WTC11 (cell line): ENCODE data around the gene CABP7. TPM values are rescaled to one million over a fixed set of nuclear protein-coding genes. Genes with fewer than 3 reads are reported as not detected.

Experiments used
- ATAC-seq: fragments of 200-7000 bp; cut with Tn5 transposase; 2 replicates; pipeline ENCODE4 v1.10.0; 2021; ENCODE audit warnings: mild to moderate bottlenecking, moderate library complexity
- CTCF ChIA-PET: fragments of 300-600 bp; sonication (Branson Sonifier 250); formaldehyde crosslinking; loops from one replicate; lab custom pipeline; 2021; ENCODE audit warnings: antibody characterized with exemption; lab: Charles Lee
- POLR2A ChIA-PET: fragments of 350-600 bp; sonication (Branson Sonifier 250); formaldehyde crosslinking; loops from one replicate; lab custom pipeline; 2021; ENCODE audit warnings: antibody characterized with exemption; lab: Charles Lee
- DNase-seq: peaks from one replicate; pipeline ENCODE4 v3.0.0; 2021; ENCODE audit warnings: low spot score
- H3K27ac Mint-ChIP-seq: 2 replicates; pipeline ENCODE4 v1.8.0; 2021; ENCODE audit warnings: mixed read lengths
- H3K27me3 Mint-ChIP-seq: 2 replicates; pipeline ENCODE4 v1.8.0; 2021; ENCODE audit warnings: low read depth, mild to moderate bottlenecking, moderate library complexity, mixed read lengths
- H3K36me3 Mint-ChIP-seq: 2 replicates; pipeline ENCODE4 v1.8.0; 2021; ENCODE audit warnings: mixed read lengths
- H3K4me1 Mint-ChIP-seq: 2 replicates; pipeline ENCODE4 v1.8.0; 2022; ENCODE audit warnings: mixed read lengths
- H3K4me3 Mint-ChIP-seq: 2 replicates; pipeline ENCODE4 v1.8.0; 2021; ENCODE audit warnings: mild to moderate bottlenecking, moderate library complexity, mixed read lengths
- H3K9me3 Mint-ChIP-seq: 2 replicates; pipeline ENCODE4 v1.8.0; 2021; ENCODE audit warnings: mixed read lengths
- ARID4B ChIP-seq: sonication (generic); formaldehyde crosslinking; IDR thresholded peaks from 2 replicates; pipeline ENCODE4 v1.8.0; 2023; ENCODE audit warnings: missing genetic modification reagents, mild to moderate bottlenecking, borderline replicate concordance
- ATF6 ChIP-seq: sonication (generic); formaldehyde crosslinking; IDR thresholded peaks from 2 replicates; pipeline ENCODE4 v1.8.1; 2023; ENCODE audit warnings: mild to moderate bottlenecking, missing genetic modification reagents
- E2F4 ChIP-seq: sonication (generic); formaldehyde crosslinking; IDR thresholded peaks from 2 replicates; pipeline ENCODE4 v1.8.1; 2022; ENCODE audit warnings: low read depth, mild to moderate bottlenecking, moderate library complexity, missing genetic modification reagents, borderline replicate concordance
- ETV6 ChIP-seq: sonication (generic); formaldehyde crosslinking; IDR thresholded peaks from 2 replicates; pipeline ENCODE4 v1.8.1; 2022; ENCODE audit warnings: mild to moderate bottlenecking, missing genetic modification reagents
- GRHL2 ChIP-seq: fragments of 250-450 bp; sonication (Bioruptor Pico); IDR thresholded peaks from 2 replicates; pipeline ENCODE4 v1.8.0; 2022; ENCODE audit warnings: mild to moderate bottlenecking, moderate library complexity; ENCODE audit not compliant: insufficient replicate concordance, severe bottlenecking
- JAZF1 ChIP-seq: fragments of 250-450 bp; sonication (Bioruptor Pico); IDR thresholded peaks from 2 replicates; pipeline ENCODE4 v1.9.0; 2021; ENCODE audit warnings: moderate library complexity, mild to moderate bottlenecking, inconsistent platforms
- KAT7 ChIP-seq: sonication (generic); formaldehyde crosslinking; IDR thresholded peaks from 2 replicates; pipeline ENCODE4 v1.8.1; 2023; ENCODE audit warnings: missing genetic modification reagents, mild to moderate bottlenecking, borderline replicate concordance
- MLX ChIP-seq: sonication (generic); formaldehyde crosslinking; IDR thresholded peaks from 2 replicates; pipeline ENCODE4 v1.8.1; 2023; ENCODE audit warnings: mild to moderate bottlenecking, missing genetic modification reagents, moderate library complexity
- ZNF317 ChIP-seq: sonication (generic); formaldehyde crosslinking; IDR thresholded peaks from 2 replicates; pipeline ENCODE4 v1.8.1; 2023; ENCODE audit warnings: low read depth, mild to moderate bottlenecking, moderate library complexity, missing genetic modification reagents, borderline replicate concordance
- ZNF512 ChIP-seq: sonication (generic); formaldehyde crosslinking; IDR thresholded peaks from 2 replicates; pipeline ENCODE4 v1.8.1; 2022; ENCODE audit warnings: missing genetic modification reagents, borderline replicate concordance
- ZSCAN18 ChIP-seq: fragments of 250-450 bp; sonication (Bioruptor Pico); IDR thresholded peaks from 2 replicates; pipeline ENCODE4 v2.1.2; 2022; ENCODE audit warnings: mild to moderate bottlenecking, moderate library complexity
- total RNA-seq: library from RNA; stranded (reverse); gene quantifications from 3 replicates; pipeline ENCODE4 v1.2.3, GENCODE V29; 2021

CABP7 gene
- total RNA-seq, 1 experiment from 2014 or later: 0.17 TPM

- TF ChIP-seq ATF6 (CRISPR knock-in tag) (no peak), E2F4 (CRISPR knock-in tag) (no peak), ZNF512 (CRISPR knock-in tag) (no peak)
- TF ChIP-seq, all 79 proteins: peak for 0
These were observed 25.1 kb downstream of the CABP7 start (continued) for GRCh38 chr22:29744902-29745301.

GRCh38 chr22:29747832-29748231, 28.0 kb downstream of the CABP7 start:
- POLR2A ChIA-PET: interaction anchor here (0.5 to 0.6 kb wide), 2 partner anchors 25 to 377 kb away, joined by 4 to 12 read pairs; no protein-coding TSS in a partner anchor
- H3K4me3 Mint-ChIP-seq: no peak overlapping the region
- CTCF ChIA-PET: interaction anchor here (1.7 kb wide), 1 partner anchor 25 kb away, joined by 5 read pairs; no protein-coding TSS in a partner anchor

More at GRCh38 chr22:29747832-29748231, 28.0 kb downstream of the CABP7 start:
- Mint-ChIP-seq H3K9me3 (no peaks in the 10 kb centered on the region), H3K4me1 (no peaks in the 10 kb centered on the region)
- ATAC-seq (no peak), DNase-seq (no peak)
- no peak for TF ChIP-seq KAT7 (CRISPR knock-in tag)
- no peak for TF ChIP-seq ETV6 (CRISPR knock-in tag)
- no peak for TF ChIP-seq GRHL2
- TF ChIP-seq ZNF317 (CRISPR knock-in tag): no peak
- TF ChIP-seq MLX (CRISPR knock-in tag): no peak
- no peak for TF ChIP-seq ZSCAN18 (CRISPR knock-in tag)
- TF ChIP-seq JAZF1 (CRISPR knock-in tag): no peak
- TF ChIP-seq ARID4B: no peak
- TF ChIP-seq, all 79 proteins: peak for 0
- H3K27me3 Mint-ChIP-seq: no peaks in the 10 kb centered on the region; the same call in 1 of the 2 replicates
- H3K36me3 Mint-ChIP-seq: peaks cover 2% of the 10 kb centered on the region; the same call in 1 of the 2 replicates
- H3K27ac Mint-ChIP-seq: no peak overlapping the region; the same call in 1 of the 2 replicates
